Right atrium auricular region (tissue), 2 donors: ENCODE data around the gene GTF2B. TPM values are rescaled to one million over a fixed set of nuclear protein-coding genes. Genes with fewer than 3 reads are reported as not detected.
"Not testable (repeated sequence)": the region's sequence is repeated elsewhere in the genome, so short reads cannot be mapped to it uniquely, and the experiment has no call there.

Source experiments
- DNase-seq: peaks from one replicate; pipeline ENCODE4 v3.0.0-alpha.2; 2019; ENCODE audit warnings: low spot score
- H3K27ac ChIP-seq, 2 donors: fragments of 200-600 bp; sonication (generic); 1 replicate in 1 of 2; 2 replicates in 1 of 2; pipeline ENCODE4 v1.5.1; 2016 to 2019
- H3K27me3 ChIP-seq, 2 donors: fragments of 200-600 bp; sonication (generic); one replicate each; pipeline versions ENCODE4 v1.5.1 to v1.6.0; 2017 to 2019
- H3K36me3 ChIP-seq: fragments of 200-600 bp; sonication (generic); one replicate; pipeline ENCODE4 v1.5.1; 2016
- H3K4me1 ChIP-seq, 2 donors: fragments of 200-600 bp; sonication (generic); one replicate each; pipeline versions ENCODE4 v1.5.1 to v1.6.0; 2017 to 2019
- H3K4me3 ChIP-seq, 2 donors: fragments of 200-600 bp; sonication (generic); 1 replicate in 1 of 2; 2 replicates in 1 of 2; pipeline ENCODE4 v1.5.1; 2017 to 2019; ENCODE audit warnings: mild to moderate bottlenecking in 1 of 2, moderate library complexity in 1 of 2
- H3K9me3 ChIP-seq, 2 donors: fragments of 200-600 bp; sonication (generic); one replicate each; pipeline ENCODE4 v1.5.1; 2019
- CTCF ChIP-seq, 2 donors: fragments of 200-600 bp; sonication (generic); IDR thresholded peaks; one replicate each; pipeline ENCODE4 v1.5.1; 2019; ENCODE audit warnings: antibody characterized with exemption in 2 of 2
- total RNA-seq, 2 donors: library from RNA; depleted of rRNA; stranded (reverse); fragments of >200 nt; gene quantifications; one replicate each; pipeline ENCODE4 v1.1.0, GENCODE V29; 2016

GTF2B gene
- total RNA-seq, 2 donors from 2014 or later = 19.8 to 19.9 TPM

- TF ChIP-seq CTCF (IDR thresholded peaks at IDR 0.05) = no peak
- Histone ChIP-seq H3K4me1 (peaks cover 0 to 21% of the 10 kb centered on the region in 2 donors), H3K36me3 (peaks cover 12% of the 10 kb centered on the region), H3K27ac (peak overlapping the region; percentile 97), H3K9me3 (no peaks in the 10 kb centered on the region), H3K4me3 (peak overlapping the region; percentile 93 to 100), H3K27me3 (no peaks in the 10 kb centered on the region)
- no peak for DNase-seq
Observed at GRCh38 chr1:88890791-88891317, 513 bp downstream of the GTF2B start.

- Histone ChIP-seq H3K27me3 (no peaks in the 10 kb centered on the region), H3K4me1 (peaks cover 0 to 21% of the 10 kb centered on the region in 2 donors), H3K4me3 (peak overlapping the region; percentile 93 to 100), H3K9me3 (no peaks in the 10 kb centered on the region), H3K36me3 (peaks cover 17% of the 10 kb centered on the region), H3K27ac (peak overlapping the region in 1 of 2 donors; percentile 97)
- no peak for TF ChIP-seq CTCF (IDR thresholded peaks at IDR 0.05)
- no peak for DNase-seq
Observed at GRCh38 chr1:88890131-88890530, 1.2 kb downstream of the GTF2B start.

- Histone ChIP-seq H3K4me3 (no peak overlapping the region), H3K4me1 (peaks cover 0 to 21% of the 10 kb centered on the region in 2 donors), H3K27me3 (no peaks in the 10 kb centered on the region), H3K9me3 (no peaks in the 10 kb centered on the region), H3K36me3 (peaks cover 31% of the 10 kb centered on the region), H3K27ac (no peak overlapping the region)
- no peak for TF ChIP-seq CTCF (IDR thresholded peaks at IDR 0.05)
- no peak for DNase-seq
Observed at GRCh38 chr1:88888750-88889149, 2.6 kb downstream of the GTF2B start.

GRCh38 chr1:88885933-88886332, 5.4 kb downstream of the GTF2B start:
- no peaks in the 10 kb centered on the region for H3K27me3 ChIP-seq
- H3K9me3 ChIP-seq = no peaks in the 10 kb centered on the region
- peaks cover 32% of the 10 kb centered on the region for H3K36me3 ChIP-seq
- no peak overlapping the region for H3K4me3 ChIP-seq
- peaks cover 0 to 21% of the 10 kb centered on the region in 2 donors for H3K4me1 ChIP-seq
- no peak overlapping the region for H3K27ac ChIP-seq
- no peak for DNase-seq
- no peak for TF ChIP-seq CTCF (IDR thresholded peaks at IDR 0.05)

GRCh38 chr1:88883156-88883555, 8.2 kb downstream of the GTF2B start:
- no peak for DNase-seq
- TF ChIP-seq CTCF (IDR thresholded peaks at IDR 0.05) = no peak
- no peaks in the 10 kb centered on the region for H3K9me3 ChIP-seq
- no peak overlapping the region for H3K4me3 ChIP-seq
- H3K4me1 ChIP-seq = no peaks in the 10 kb centered on the region
- H3K27ac ChIP-seq = no peak overlapping the region
- peaks cover 37% of the 10 kb centered on the region for H3K36me3 ChIP-seq
- no peaks in the 10 kb centered on the region for H3K27me3 ChIP-seq

GRCh38 chr1:88880717-88881116, 10.7 kb downstream of the GTF2B start:
- not testable (repeated sequence) for H3K4me3 ChIP-seq, H3K27ac ChIP-seq, DNase-seq, H3K9me3 ChIP-seq, H3K27me3 ChIP-seq, H3K4me1 ChIP-seq
- H3K36me3 ChIP-seq = peaks cover 23% of the 10 kb centered on the region
